Stimulated activated naive B cell treated with anti-CD40 and anti-IgM and Interleukin-4, amounts not matched to agents 10 μg/mL and 1 μg/mL and 100 μg/mL, for 72 hours (primary cell): ENCODE results near the gene RIMKLB.
"Not testable (repeated sequence)": the region's sequence is repeated elsewhere in the genome, so short reads cannot be mapped to it uniquely, and the experiment has no call there.

ENCODE experiments used
- ATAC-seq, 2 donors: fragments of 150-1000 bp; cut with Tn5 transposase; replicated peaks; 2 replicates each; pipeline ENCODE4 v1.10.0; 2021; ENCODE audit warnings: moderate library complexity in 1 of 2
- DNase-seq: peaks from one replicate; pipeline ENCODE4 v3.0.0; 2021
- H3K27ac Mint-ChIP-seq: one replicate; pipeline ENCODE4 v1.8.0; 2022; ENCODE audit warnings: mild to moderate bottlenecking, mixed read lengths
- H3K27me3 Mint-ChIP-seq, 2 donors: one replicate each; pipeline ENCODE4 v1.8.0; 2022; ENCODE audit warnings: mixed read lengths in 2 of 2
- H3K36me3 Mint-ChIP-seq, 2 donors: one replicate each; pipeline ENCODE4 v1.8.0; 2022; ENCODE audit warnings: mixed read lengths in 2 of 2, mild to moderate bottlenecking in 1 of 2
- H3K4me1 Mint-ChIP-seq, 2 donors: one replicate each; pipeline ENCODE4 v1.8.0; 2022; ENCODE audit warnings: mixed read lengths in 2 of 2, mild to moderate bottlenecking in 1 of 2
- H3K4me3 Mint-ChIP-seq, 2 donors: one replicate each; pipeline ENCODE4 v1.8.0; 2022; ENCODE audit warnings: mild to moderate bottlenecking in 2 of 2, mixed read lengths in 2 of 2, moderate library complexity in 1 of 2
- H3K9me3 Mint-ChIP-seq, 2 donors: one replicate each; pipeline ENCODE4 v1.8.0; 2022; ENCODE audit warnings: mixed read lengths in 2 of 2, mild to moderate bottlenecking in 1 of 2

The RIMKLB gene

DNA sequence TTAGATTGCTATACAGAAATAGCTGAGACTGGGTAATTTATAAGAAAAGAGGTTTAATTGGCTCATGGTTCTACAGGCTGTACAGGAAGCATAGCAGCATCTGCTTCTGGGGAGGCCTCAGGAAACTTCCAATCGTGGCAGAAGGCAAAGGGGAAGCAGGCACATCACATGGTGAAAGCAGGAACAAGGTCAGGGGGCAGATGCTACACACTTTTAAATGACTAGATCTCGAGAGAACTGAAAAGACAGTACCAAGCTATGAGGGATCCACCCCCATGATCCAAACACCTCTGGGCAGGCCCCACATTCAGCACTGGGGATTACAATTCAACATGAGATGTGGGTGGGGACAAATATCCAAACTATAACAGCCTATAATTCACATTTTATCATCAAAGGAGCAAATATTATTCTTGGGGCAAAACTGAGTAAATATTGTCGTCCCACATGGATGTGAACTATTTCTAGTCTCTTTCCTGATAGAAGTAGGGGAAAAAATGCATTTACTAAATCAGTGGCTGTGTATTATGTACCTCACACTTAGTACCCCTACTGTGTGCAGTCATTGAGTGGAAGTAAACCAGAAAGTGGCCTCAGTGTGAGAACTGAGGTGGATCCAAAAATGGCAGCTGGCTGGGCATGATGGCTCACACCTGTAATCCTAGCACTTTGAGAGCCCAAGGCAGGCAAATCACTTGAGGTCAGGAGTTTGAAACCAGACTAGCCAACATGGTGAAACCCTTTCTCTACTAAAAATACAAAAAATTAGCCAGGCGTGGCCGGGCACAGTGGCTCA, 99.2 kb downstream of the RIMKLB start:
- no peak for DNase-seq
- no peak for ATAC-seq
- no peak overlapping the region for H3K27ac Mint-ChIP-seq
- no peak overlapping the region for H3K4me3 Mint-ChIP-seq
- H3K27me3 Mint-ChIP-seq = no peaks in the 10 kb centered on the region
- peaks cover 4 to 8% of the 10 kb centered on the region in 2 donors for H3K36me3 Mint-ChIP-seq
- H3K9me3 Mint-ChIP-seq = peaks cover 0 to 5% of the 10 kb centered on the region in 2 donors
- no peaks in the 10 kb centered on the region for H3K4me1 Mint-ChIP-seq

DNA sequence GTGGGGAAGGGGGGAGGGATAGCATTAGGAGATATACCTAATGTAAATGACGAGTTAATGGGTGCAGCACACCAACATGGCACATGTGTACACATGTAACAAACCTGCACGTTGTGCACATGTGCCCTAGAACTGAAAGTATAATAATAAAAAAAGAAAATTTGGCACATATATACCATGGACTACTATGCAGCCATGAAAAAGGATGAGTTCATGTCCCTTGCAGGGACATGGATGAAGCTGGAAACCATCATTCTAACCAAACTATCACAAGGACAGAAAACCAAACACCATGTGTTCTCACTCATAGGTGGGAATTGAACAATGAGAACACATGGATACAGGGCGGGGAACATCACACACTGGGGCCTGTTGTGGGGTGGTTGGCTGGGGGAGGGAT, 103.4 kb downstream of the RIMKLB start:
- H3K36me3 Mint-ChIP-seq, DNase-seq, H3K4me1 Mint-ChIP-seq, H3K9me3 Mint-ChIP-seq, H3K4me3 Mint-ChIP-seq, H3K27ac Mint-ChIP-seq, H3K27me3 Mint-ChIP-seq, ATAC-seq: not testable (repeated sequence)

GRCh38 chr12:8804833-8805232, 107.0 kb downstream of the RIMKLB start:
- not testable (repeated sequence) for H3K4me3 Mint-ChIP-seq, DNase-seq

GRCh38 chr12:8805487-8805886, 107.7 kb downstream of the RIMKLB start:
- not testable (repeated sequence) for H3K9me3 Mint-ChIP-seq, ATAC-seq, H3K4me1 Mint-ChIP-seq, H3K4me3 Mint-ChIP-seq, DNase-seq, H3K27ac Mint-ChIP-seq, H3K27me3 Mint-ChIP-seq, H3K36me3 Mint-ChIP-seq

More at GRCh38 chr12:8804833-8805232, 107.0 kb downstream of the RIMKLB start:
- not testable (repeated sequence) for ATAC-seq, H3K9me3 Mint-ChIP-seq, H3K27ac Mint-ChIP-seq, H3K36me3 Mint-ChIP-seq, H3K27me3 Mint-ChIP-seq, H3K4me1 Mint-ChIP-seq

- H3K9me3 Mint-ChIP-seq, H3K4me3 Mint-ChIP-seq, H3K4me1 Mint-ChIP-seq, ATAC-seq, H3K36me3 Mint-ChIP-seq, H3K27ac Mint-ChIP-seq, DNase-seq, H3K27me3 Mint-ChIP-seq: not testable (repeated sequence)
Measured at GRCh38 chr12:8807084-8807483, 109.3 kb downstream of the RIMKLB start.

DNA sequence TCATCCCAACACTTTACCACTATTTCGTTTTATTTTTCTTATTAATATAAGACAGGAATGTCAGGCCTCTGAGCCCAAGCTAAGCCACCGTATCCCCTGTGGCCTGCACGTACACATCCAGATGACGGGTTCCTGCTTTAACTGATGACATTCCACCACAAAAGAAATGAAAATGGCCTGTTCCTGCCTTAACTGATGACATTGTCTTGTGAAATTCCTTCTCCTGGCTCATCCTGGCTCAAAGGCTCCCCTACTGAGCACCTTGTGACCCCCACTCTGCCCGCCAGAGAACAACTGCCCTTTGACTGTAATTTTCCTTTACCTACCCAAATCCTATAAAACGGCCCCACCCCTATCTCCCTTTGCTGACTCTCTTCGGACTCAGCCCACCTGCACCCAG, 112.3 kb downstream of the RIMKLB start:
- not testable (repeated sequence) for H3K27ac Mint-ChIP-seq, H3K27me3 Mint-ChIP-seq, H3K4me1 Mint-ChIP-seq, H3K36me3 Mint-ChIP-seq, H3K4me3 Mint-ChIP-seq, H3K9me3 Mint-ChIP-seq, ATAC-seq, DNase-seq

DNA sequence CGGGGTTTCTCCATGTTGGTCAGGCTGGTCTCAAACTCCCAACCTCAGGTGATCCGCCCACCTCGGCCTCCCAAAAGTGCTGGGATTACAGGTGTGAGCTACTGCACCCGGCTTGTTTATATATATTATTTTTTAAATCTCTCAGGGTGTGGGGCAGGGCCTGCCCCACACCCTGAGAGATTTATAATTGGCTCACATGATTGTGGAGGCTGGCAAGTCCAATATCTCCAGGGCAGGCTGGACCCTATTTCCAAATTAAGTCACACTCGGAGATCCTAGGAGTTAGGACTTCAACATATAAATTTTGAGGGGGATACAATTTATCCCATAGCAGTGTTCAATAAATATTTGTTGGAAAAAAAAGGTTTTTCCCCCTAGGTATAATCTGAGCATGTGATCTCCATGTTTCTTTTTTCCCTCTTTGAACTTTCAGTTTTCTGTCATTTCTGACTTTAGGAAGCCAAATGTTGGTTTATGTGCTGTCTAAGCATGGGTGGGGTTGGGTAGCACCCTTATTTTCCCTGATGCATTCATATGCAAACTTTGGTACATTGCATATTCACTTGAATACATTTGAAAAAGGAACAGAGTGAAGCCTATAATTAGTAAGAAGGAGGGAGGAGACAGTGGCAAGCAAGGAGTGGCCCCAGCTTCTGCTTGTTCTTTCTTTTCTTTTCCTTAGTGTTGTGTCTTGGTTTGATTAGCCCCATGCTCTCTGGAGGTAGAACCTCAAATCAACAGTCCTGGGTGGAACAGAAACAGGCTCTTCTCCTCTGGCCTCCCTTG, 116.0 kb downstream of the RIMKLB start:
- no peak for DNase-seq
- peak; percentile 47 to 48 for ATAC-seq
- H3K4me1 Mint-ChIP-seq = peaks cover 0 to 8% of the 10 kb centered on the region in 2 donors
- H3K4me3 Mint-ChIP-seq = no peak overlapping the region
- H3K9me3 Mint-ChIP-seq = no peaks in the 10 kb centered on the region
- no peaks in the 10 kb centered on the region for H3K36me3 Mint-ChIP-seq
- no peak overlapping the region for H3K27ac Mint-ChIP-seq
- H3K27me3 Mint-ChIP-seq = no peaks in the 10 kb centered on the region

DNA sequence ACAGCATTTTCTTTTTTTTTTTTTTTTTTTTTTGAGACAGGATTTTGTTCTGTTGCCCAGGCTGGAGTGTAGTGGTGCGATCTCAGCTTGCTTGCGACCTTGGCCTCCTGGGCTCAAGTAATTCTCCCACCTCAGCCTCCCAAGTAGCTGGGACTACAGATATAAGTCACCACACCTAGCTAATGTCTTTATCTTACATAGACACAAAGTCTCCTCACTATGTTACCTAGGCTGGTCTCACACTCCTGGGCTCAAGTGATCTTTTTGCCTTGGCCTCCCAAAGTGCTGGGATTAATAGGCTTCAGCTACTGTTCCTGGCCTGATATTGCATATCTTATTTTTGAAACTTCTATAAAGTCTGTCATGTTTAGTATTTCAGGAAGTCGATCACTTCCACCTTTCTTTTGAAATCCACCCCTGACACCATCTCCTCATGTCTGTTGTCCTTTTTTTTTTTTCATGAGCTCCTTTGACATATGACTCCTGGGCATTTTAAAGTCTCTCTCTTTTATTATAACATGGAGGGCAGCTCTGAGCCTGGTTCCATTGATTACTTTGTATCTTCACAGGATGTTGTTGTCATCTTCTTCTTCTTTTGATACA, 118.8 kb downstream of the RIMKLB start:
- DNase-seq (no peak), ATAC-seq (no peak)
- no peaks in the 10 kb centered on the region for H3K27me3 Mint-ChIP-seq
- no peak overlapping the region for H3K27ac Mint-ChIP-seq
- H3K4me1 Mint-ChIP-seq = peaks cover 0 to 8% of the 10 kb centered on the region in 2 donors
- H3K4me3 Mint-ChIP-seq = no peak overlapping the region
- H3K9me3 Mint-ChIP-seq = no peaks in the 10 kb centered on the region
- no peaks in the 10 kb centered on the region for H3K36me3 Mint-ChIP-seq

DNA sequence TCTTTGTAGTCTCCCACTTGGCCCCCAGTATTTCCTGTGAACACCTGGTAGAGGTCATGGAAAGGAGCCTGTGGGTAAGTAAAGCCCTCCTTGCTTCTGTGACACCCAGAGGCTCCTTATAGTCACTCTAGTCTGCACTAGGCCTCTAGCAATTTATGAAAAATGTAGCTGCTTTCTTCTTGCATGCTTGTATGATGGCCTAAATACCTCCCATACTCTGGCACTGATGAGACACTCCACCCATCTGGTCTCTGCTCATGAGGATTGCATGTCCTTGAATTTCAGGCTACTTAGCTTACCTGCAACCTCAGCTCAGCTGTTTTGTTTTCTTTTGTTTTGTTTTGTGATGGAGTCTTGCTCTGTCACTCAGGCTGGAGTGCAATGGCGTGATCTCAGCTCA, 120.1 kb downstream of the RIMKLB start:
- peaks cover 0 to 8% of the 10 kb centered on the region in 2 donors for H3K4me1 Mint-ChIP-seq
- no peak overlapping the region for H3K27ac Mint-ChIP-seq
- no peak for DNase-seq
- no peak for ATAC-seq
- H3K4me3 Mint-ChIP-seq = no peak overlapping the region
- no peaks in the 10 kb centered on the region for H3K9me3 Mint-ChIP-seq
- H3K36me3 Mint-ChIP-seq = no peaks in the 10 kb centered on the region
- no peaks in the 10 kb centered on the region for H3K27me3 Mint-ChIP-seq

- no peak for ATAC-seq
- peaks cover 0 to 8% of the 10 kb centered on the region in 2 donors for H3K4me1 Mint-ChIP-seq
- no peak for DNase-seq
- H3K27ac Mint-ChIP-seq = no peak overlapping the region
- H3K27me3 Mint-ChIP-seq = no peaks in the 10 kb centered on the region
- H3K36me3 Mint-ChIP-seq = no peaks in the 10 kb centered on the region
- H3K4me3 Mint-ChIP-seq = no peak overlapping the region
- H3K9me3 Mint-ChIP-seq = no peaks in the 10 kb centered on the region
Measured at GRCh38 chr12:8818526-8818925, 120.7 kb downstream of the RIMKLB start.

- Mint-ChIP-seq H3K36me3 (no peaks in the 10 kb centered on the region), H3K4me1 (no peaks in the 10 kb centered on the region), H3K27me3 (no peaks in the 10 kb centered on the region), H3K4me3 (no peak overlapping the region), H3K9me3 (no peaks in the 10 kb centered on the region), H3K27ac (no peak overlapping the region)
- ATAC-seq (no peak), DNase-seq (no peak)
Measured at GRCh38 chr12:8819666-8819980, 121.8 kb downstream of the RIMKLB start.

DNA sequence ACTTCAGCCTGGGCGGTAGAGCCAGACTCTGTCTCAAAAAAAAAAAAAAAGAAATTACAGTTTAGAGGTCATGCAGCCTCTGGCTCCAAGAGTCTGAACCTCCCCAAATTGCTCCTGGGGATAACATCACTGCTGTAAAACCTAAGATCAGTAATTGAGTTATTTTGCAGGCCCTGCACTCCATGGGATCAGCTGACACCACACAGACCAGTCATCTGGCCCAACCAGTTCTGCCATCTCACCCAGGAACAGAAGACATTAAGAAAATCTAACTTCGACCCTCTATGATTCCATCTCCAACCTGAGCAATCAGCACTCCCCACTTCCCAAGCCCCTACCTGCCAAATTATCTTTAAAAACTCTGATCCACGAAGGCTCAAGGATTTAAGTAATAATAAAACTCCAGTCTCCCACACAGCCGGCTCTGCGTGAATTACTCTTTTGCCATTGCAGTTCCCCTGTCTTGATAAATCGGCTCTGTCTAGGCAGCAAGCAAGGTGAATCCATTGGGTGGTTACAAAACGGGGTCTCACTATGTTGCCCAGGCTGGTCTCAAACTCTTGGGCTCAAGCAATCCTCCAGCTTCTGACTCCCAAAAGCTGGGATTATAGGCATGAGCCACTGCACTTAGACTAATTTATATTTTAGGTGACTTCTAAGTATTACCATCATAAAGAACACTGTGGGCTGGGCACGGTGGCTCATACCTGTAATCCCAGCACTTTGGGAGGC, 123.1 kb downstream of the RIMKLB start:
- H3K27me3 Mint-ChIP-seq, H3K4me1 Mint-ChIP-seq, H3K36me3 Mint-ChIP-seq, H3K4me3 Mint-ChIP-seq, ATAC-seq, H3K9me3 Mint-ChIP-seq, DNase-seq, H3K27ac Mint-ChIP-seq: not testable (repeated sequence)

- Mint-ChIP-seq H3K27me3 (no peaks in the 10 kb centered on the region), H3K4me1 (no peaks in the 10 kb centered on the region), H3K4me3 (no peak overlapping the region), H3K27ac (no peak overlapping the region), H3K9me3 (no peaks in the 10 kb centered on the region), H3K36me3 (no peaks in the 10 kb centered on the region)
- no peak for DNase-seq
- no peak for ATAC-seq
Measured at GRCh38 chr12:8821591-8821990, 123.8 kb downstream of the RIMKLB start.

GRCh38 chr12:8822298-8822697, 124.5 kb downstream of the RIMKLB start, which contains the start of gene A2ML1:
Gene A2ML1, plus strand, starts transcription at chr12:8822621. Its CDS starts 31 bp downstream, at chr12:8822652.
- H3K9me3 Mint-ChIP-seq = peaks cover 0 to 1% of the 10 kb centered on the region in 2 donors
- ATAC-seq (no peak), DNase-seq (no peak)
- no peaks in the 10 kb centered on the region for H3K36me3 Mint-ChIP-seq
- no peak within 1 kb of the TSS for H3K4me3 Mint-ChIP-seq
- H3K4me1 Mint-ChIP-seq = peaks cover 0 to 5% of the 10 kb centered on the region in 2 donors
- H3K27me3 Mint-ChIP-seq = peaks cover 0 to 6% of the 10 kb centered on the region in 2 donors
- H3K27ac Mint-ChIP-seq = no peak within 1 kb of the TSS
